Activated T-cell treated with anti-CD3 and anti-CD28 coated beads, Interleukin-2, amount 50 U/mL, for 72 hours (primary cell): ENCODE results near the gene RNF44. TPM values are rescaled to one million over a fixed set of nuclear protein-coding genes. Genes with fewer than 3 reads are reported as not detected.

Source experiments
- ATAC-seq, 2 donors: fragments of 150-1000 bp; cut with Tn5 transposase; replicated peaks in 1 of 2; 2 replicates each; pipeline ENCODE4 v1.10.0; 2021; ENCODE audit warnings: moderate library complexity in 2 of 2, mild to moderate bottlenecking in 1 of 2
- DNase-seq, 2 donors: peaks; one replicate each; pipeline ENCODE4 v3.0.0; 2021 to 2022; ENCODE audit warnings: mixed read lengths in 1 of 2
- H3K27ac Mint-ChIP-seq: one replicate; pipeline ENCODE4 v1.8.0; 2022; ENCODE audit warnings: mild to moderate bottlenecking, moderate library complexity, mixed read lengths
- H3K27me3 Mint-ChIP-seq: one replicate; pipeline ENCODE4 v1.8.0; 2022; ENCODE audit warnings: low read depth, mixed read lengths
- H3K36me3 Mint-ChIP-seq, 2 donors: one replicate each; pipeline ENCODE4 v1.8.0; 2022; ENCODE audit warnings: mixed read lengths in 2 of 2, mild to moderate bottlenecking in 1 of 2; ENCODE audit not compliant: insufficient read depth in 2 of 2
- H3K4me1 Mint-ChIP-seq: one replicate; pipeline ENCODE4 v1.8.0; 2022; ENCODE audit warnings: low read depth, mixed read lengths
- H3K4me3 Mint-ChIP-seq, 2 donors: one replicate each; pipeline ENCODE4 v1.8.0; 2022; ENCODE audit warnings: mild to moderate bottlenecking in 2 of 2, mixed read lengths in 2 of 2, moderate library complexity in 2 of 2
- H3K9me3 Mint-ChIP-seq, 2 donors: one replicate each; pipeline ENCODE4 v1.8.0; 2022; ENCODE audit warnings: mixed read lengths in 2 of 2
- total RNA-seq, 2 donors: library from RNA; stranded (reverse); gene quantifications; one replicate each; pipeline ENCODE4 v1.2.3, GENCODE V29; 2022

The RNF44 gene
- total RNA-seq, 2 donors from 2014 or later = 93.0 to 93.6 TPM

- Mint-ChIP-seq H3K4me3 (no peak overlapping the region), H3K27ac (peak overlapping the region; percentile 1), H3K9me3 (no peaks in the 10 kb centered on the region), H3K27me3 (no peaks in the 10 kb centered on the region), H3K36me3 (no peaks in the 10 kb centered on the region), H3K4me1 (no peaks in the 10 kb centered on the region)
- DNase-seq = no peak
- no peak for ATAC-seq
These were observed 20.0 kb downstream of the RNF44 start for GRCh38 chr5:176517053-176517661.

- no peaks in the 10 kb centered on the region for H3K4me1 Mint-ChIP-seq
- no peaks in the 10 kb centered on the region for H3K27me3 Mint-ChIP-seq
- no peak for ATAC-seq
These were observed 21.8 kb downstream of the RNF44 start for GRCh38 chr5:176515396-176515795.

GRCh38 chr5:176514244-176514950 lies 22.8 kb downstream of the RNF44 start:
- Mint-ChIP-seq H3K27me3 (no peaks in the 10 kb centered on the region), H3K36me3 (no peaks in the 10 kb centered on the region), H3K4me3 (no peak overlapping the region), H3K4me1 (no peaks in the 10 kb centered on the region), H3K27ac (no peak overlapping the region), H3K9me3 (no peaks in the 10 kb centered on the region)
- DNase-seq = no peak
- no peak for ATAC-seq

More at GRCh38 chr5:176515396-176515795, 21.8 kb downstream of the RNF44 start:
- Mint-ChIP-seq H3K27ac (no peak overlapping the region), H3K4me3 (no peak overlapping the region), H3K9me3 (no peaks in the 10 kb centered on the region), H3K36me3 (no peaks in the 10 kb centered on the region)
- DNase-seq = no peak

GRCh38 chr5:176513788-176514187 lies 23.4 kb downstream of the RNF44 start:
- no peak overlapping the region for H3K27ac Mint-ChIP-seq
- H3K4me3 Mint-ChIP-seq = no peak overlapping the region
- ATAC-seq (no peak), DNase-seq (no peak)
- H3K4me1 Mint-ChIP-seq = no peaks in the 10 kb centered on the region
- no peaks in the 10 kb centered on the region for H3K9me3 Mint-ChIP-seq
- H3K27me3 Mint-ChIP-seq = no peaks in the 10 kb centered on the region
- H3K36me3 Mint-ChIP-seq = no peaks in the 10 kb centered on the region

GRCh38 chr5:176508603-176509002 lies 28.6 kb downstream of the RNF44 start:
- no peaks in the 10 kb centered on the region for H3K27me3 Mint-ChIP-seq
- peak overlapping the region; percentile 35 for H3K27ac Mint-ChIP-seq
- ATAC-seq (no peak), DNase-seq (no peak)
- no peak overlapping the region for H3K4me3 Mint-ChIP-seq
- H3K36me3 Mint-ChIP-seq = peaks cover 6 to 8% of the 10 kb centered on the region in 2 donors
- H3K4me1 Mint-ChIP-seq = no peaks in the 10 kb centered on the region
- no peaks in the 10 kb centered on the region for H3K9me3 Mint-ChIP-seq

GRCh38 chr5:176507911-176508310 lies 29.3 kb downstream of the RNF44 start:
- Mint-ChIP-seq H3K9me3 (no peaks in the 10 kb centered on the region), H3K4me1 (no peaks in the 10 kb centered on the region), H3K4me3 (no peak overlapping the region), H3K27ac (no peak overlapping the region), H3K27me3 (no peaks in the 10 kb centered on the region), H3K36me3 (peaks cover 6 to 11% of the 10 kb centered on the region in 2 donors)
- no peak for DNase-seq
- no peak for ATAC-seq

- ATAC-seq = no peak
- peaks cover 8 to 27% of the 10 kb centered on the region in 2 donors for H3K36me3 Mint-ChIP-seq
- DNase-seq = no peak
- H3K9me3 Mint-ChIP-seq = no peaks in the 10 kb centered on the region
- no peaks in the 10 kb centered on the region for H3K4me1 Mint-ChIP-seq
- H3K4me3 Mint-ChIP-seq = no peak overlapping the region
- no peaks in the 10 kb centered on the region for H3K27me3 Mint-ChIP-seq
- no peak overlapping the region for H3K27ac Mint-ChIP-seq
These were observed 33.7 kb downstream of the RNF44 start for GRCh38 chr5:176503496-176503895.

DNA sequence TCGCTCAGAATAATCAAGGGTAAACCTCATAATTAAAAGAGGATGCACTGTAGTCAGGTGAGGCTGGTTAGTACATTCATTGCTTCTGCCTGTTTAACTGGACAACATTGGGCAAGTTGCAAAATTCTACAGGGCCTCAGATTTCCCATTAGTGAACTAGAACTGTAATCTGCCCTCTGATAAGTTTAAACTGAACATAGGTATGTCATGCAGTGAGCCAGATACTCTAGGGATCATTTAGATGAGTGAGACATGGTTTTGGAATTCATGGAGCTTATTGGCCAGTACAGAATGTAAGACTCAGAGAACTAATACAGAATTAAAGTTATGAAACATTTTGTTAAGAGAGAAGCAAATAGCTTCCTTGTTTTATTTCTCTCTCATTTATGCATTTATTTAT lies 35.9 kb downstream of the RNF44 start:
- ATAC-seq (no peak), DNase-seq (no peak)
- no peak overlapping the region for H3K27ac Mint-ChIP-seq
- peaks cover 6 to 30% of the 10 kb centered on the region in 2 donors for H3K36me3 Mint-ChIP-seq
- no peaks in the 10 kb centered on the region for H3K9me3 Mint-ChIP-seq
- no peaks in the 10 kb centered on the region for H3K27me3 Mint-ChIP-seq
- no peaks in the 10 kb centered on the region for H3K4me1 Mint-ChIP-seq
- no peak overlapping the region for H3K4me3 Mint-ChIP-seq

DNA sequence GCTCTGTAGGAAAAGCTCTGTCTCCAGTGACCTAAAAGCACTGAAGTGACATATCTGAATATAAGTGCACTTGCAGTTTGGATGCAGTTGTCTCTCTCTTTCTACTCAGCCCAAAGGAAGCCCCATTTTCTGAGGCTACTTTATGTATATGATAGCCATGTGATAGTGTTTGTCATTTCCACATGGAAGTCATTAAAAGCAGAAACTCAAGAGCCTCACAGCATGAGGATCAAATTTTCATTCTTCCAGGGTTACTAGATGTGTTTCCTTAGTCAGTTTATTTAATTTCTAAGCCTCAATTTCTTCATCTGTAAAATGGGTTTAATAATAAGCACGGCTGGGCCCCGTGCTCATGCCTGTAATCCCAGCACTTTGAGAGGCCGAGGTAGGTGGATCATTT lies 36.7 kb downstream of the RNF44 start:
- DNase-seq (no peak), ATAC-seq (no peak)
- H3K4me3 Mint-ChIP-seq = no peak overlapping the region
- H3K4me1 Mint-ChIP-seq = no peaks in the 10 kb centered on the region
- H3K9me3 Mint-ChIP-seq = no peaks in the 10 kb centered on the region
- no peaks in the 10 kb centered on the region for H3K27me3 Mint-ChIP-seq
- H3K36me3 Mint-ChIP-seq = peaks cover 8 to 32% of the 10 kb centered on the region in 2 donors
- H3K27ac Mint-ChIP-seq = no peak overlapping the region

DNA sequence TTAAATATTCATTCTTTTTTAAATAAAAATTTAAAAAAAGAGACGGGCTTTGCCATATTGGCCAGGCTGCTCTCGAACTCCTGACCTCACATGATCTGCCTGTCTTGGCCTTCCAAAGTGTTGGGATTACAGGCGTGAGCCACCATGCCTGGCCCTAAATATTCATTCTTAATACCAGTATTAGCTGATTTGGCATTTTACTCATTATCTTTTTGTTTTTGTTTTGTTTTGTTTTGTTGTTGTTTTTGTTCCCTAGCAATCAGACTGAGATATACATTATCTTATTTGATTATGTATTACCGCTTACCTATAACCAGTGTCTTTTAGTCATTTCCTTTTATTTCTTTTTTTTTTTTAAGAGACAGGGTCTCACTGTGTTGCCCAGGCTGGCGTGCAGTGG lies 37.9 kb downstream of the RNF44 start:
- Mint-ChIP-seq H3K4me1 (no peaks in the 10 kb centered on the region), H3K27me3 (no peaks in the 10 kb centered on the region), H3K4me3 (no peak overlapping the region), H3K27ac (peak overlapping the region; percentile 61), H3K9me3 (no peaks in the 10 kb centered on the region), H3K36me3 (peaks cover 6 to 33% of the 10 kb centered on the region in 2 donors)
- ATAC-seq (no peak), DNase-seq (no peak)

GRCh38 chr5:176497852-176498251 lies 39.4 kb downstream of the RNF44 start:
- Mint-ChIP-seq H3K4me1 (no peaks in the 10 kb centered on the region), H3K27ac (no peak overlapping the region), H3K9me3 (no peaks in the 10 kb centered on the region), H3K4me3 (no peak overlapping the region), H3K27me3 (no peaks in the 10 kb centered on the region), H3K36me3 (peaks cover 6 to 35% of the 10 kb centered on the region in 2 donors)
- DNase-seq (no peak), ATAC-seq (no peak)

DNA sequence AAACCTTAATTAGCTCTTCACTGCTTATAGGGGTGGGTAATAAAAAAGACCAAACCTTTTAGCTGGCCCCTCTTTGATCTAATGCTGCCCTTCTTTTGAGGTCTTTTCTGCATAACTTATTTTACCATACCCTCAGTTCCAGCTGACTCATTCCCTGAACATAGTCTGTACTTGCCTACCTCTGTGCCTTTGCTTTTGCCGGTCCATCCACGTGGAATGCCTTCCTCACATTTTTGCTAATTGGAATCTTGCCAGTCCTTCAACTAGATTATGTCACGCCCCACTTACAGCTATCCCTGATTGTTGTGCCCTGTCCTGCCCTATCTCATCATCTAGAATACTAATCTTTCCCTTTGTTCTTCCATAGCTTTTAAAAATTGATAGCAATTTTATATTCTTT lies 44.8 kb downstream of the RNF44 start:
- DNase-seq (no peak), ATAC-seq (no peak)
- peaks cover 8 to 27% of the 10 kb centered on the region in 2 donors for H3K36me3 Mint-ChIP-seq
- H3K4me1 Mint-ChIP-seq = no peaks in the 10 kb centered on the region
- H3K27me3 Mint-ChIP-seq = no peaks in the 10 kb centered on the region
- no peak overlapping the region for H3K4me3 Mint-ChIP-seq
- H3K9me3 Mint-ChIP-seq = no peaks in the 10 kb centered on the region
- no peak overlapping the region for H3K27ac Mint-ChIP-seq

- no peak for DNase-seq
- no peaks in the 10 kb centered on the region for H3K27me3 Mint-ChIP-seq
- H3K36me3 Mint-ChIP-seq = peaks cover 8 to 27% of the 10 kb centered on the region in 2 donors
- no peak for ATAC-seq
- no peaks in the 10 kb centered on the region for H3K4me1 Mint-ChIP-seq
- no peak overlapping the region for H3K27ac Mint-ChIP-seq
- H3K4me3 Mint-ChIP-seq = no peak overlapping the region
- no peaks in the 10 kb centered on the region for H3K9me3 Mint-ChIP-seq
These were observed 45.3 kb downstream of the RNF44 start for GRCh38 chr5:176491901-176492300.

- ATAC-seq (no peak), DNase-seq (no peak)
- no peaks in the 10 kb centered on the region for H3K9me3 Mint-ChIP-seq
- H3K4me1 Mint-ChIP-seq = peaks cover 7% of the 10 kb centered on the region
- H3K4me3 Mint-ChIP-seq = no peak overlapping the region
- H3K27me3 Mint-ChIP-seq = no peaks in the 10 kb centered on the region
- H3K36me3 Mint-ChIP-seq = peaks cover 8 to 31% of the 10 kb centered on the region in 2 donors
- H3K27ac Mint-ChIP-seq = peak overlapping the region; percentile 10
These were observed 46.1 kb downstream of the RNF44 start for GRCh38 chr5:176491101-176491502.
